ENCODE data around the gene BUB1B. TPM values are rescaled to one million over a fixed set of nuclear protein-coding genes. Genes with fewer than 3 reads are reported as not detected.
A peak's percentile ranks its signal among the peaks of the same experiment; 100 is the strongest.

Gene BUB1B
- total RNA-seq, 1 donor from 2014 or later, result 1.8 TPM

- ATAC-seq, result no peak
- no peak for DNase-seq
- intact Hi-C loops (cut with DNase I), result no loop called here
Observed at GRCh38 chr15:40255033-40255432, 94.2 kb downstream of the BUB1B start.

GRCh38 chr15:40256638-40257235, 95.9 kb downstream of the BUB1B start:
- Histone ChIP-seq H3K4me1 (peaks cover 9% of the 10 kb centered on the region), H3K36me3 (no peaks in the 10 kb centered on the region), H3K9me3 (no peaks in the 10 kb centered on the region), H3K27ac (no peak overlapping the region), H3K27me3 (peaks cover 19% of the 10 kb centered on the region), H3K4me3 (no peak overlapping the region)
- peak; percentile 4 for ATAC-seq
- intact Hi-C loops (cut with DNase I), result no loop called here
- TF ChIP-seq CTCF (IDR thresholded peaks at IDR 0.05), result no peak
- DNase-seq, result no peak

More at GRCh38 chr15:40255033-40255432, 94.2 kb downstream of the BUB1B start:
- H3K27me3 ChIP-seq, result peaks cover 19% of the 10 kb centered on the region
- no peak overlapping the region for H3K27ac ChIP-seq
- no peaks in the 10 kb centered on the region for H3K36me3 ChIP-seq
- H3K4me1 ChIP-seq, result peaks cover 9% of the 10 kb centered on the region
- no peak for TF ChIP-seq CTCF (IDR thresholded peaks at IDR 0.05)
- no peaks in the 10 kb centered on the region for H3K9me3 ChIP-seq
- no peak overlapping the region for H3K4me3 ChIP-seq

- ATAC-seq (no peak), DNase-seq (no peak)
- no peaks in the 10 kb centered on the region for H3K9me3 ChIP-seq
- intact Hi-C loops (cut with DNase I), result no loop called here
- H3K27ac ChIP-seq, result no peak overlapping the region
- TF ChIP-seq CTCF (IDR thresholded peaks at IDR 0.05), result no peak
- H3K27me3 ChIP-seq, result peaks cover 10% of the 10 kb centered on the region
- H3K4me3 ChIP-seq, result no peak overlapping the region
- H3K36me3 ChIP-seq, result no peaks in the 10 kb centered on the region
- peaks cover 8% of the 10 kb centered on the region for H3K4me1 ChIP-seq
Observed at GRCh38 chr15:40257656-40258450, 97.0 kb downstream of the BUB1B start.

GRCh38 chr15:40258544-40258943, 97.7 kb downstream of the BUB1B start:
- DNase-seq (no peak), ATAC-seq (no peak)
- Histone ChIP-seq H3K4me1 (peaks cover 1% of the 10 kb centered on the region), H3K4me3 (no peak overlapping the region), H3K27ac (no peak overlapping the region), H3K36me3 (no peaks in the 10 kb centered on the region), H3K9me3 (no peaks in the 10 kb centered on the region), H3K27me3 (peaks cover 4% of the 10 kb centered on the region)
- intact Hi-C loops (cut with DNase I), result no loop called here
- TF ChIP-seq CTCF (IDR thresholded peaks at IDR 0.05), result no peak

- H3K27me3 ChIP-seq, result no peaks in the 10 kb centered on the region
- ATAC-seq (no peak), DNase-seq (no peak)
- TF ChIP-seq CTCF (IDR thresholded peaks at IDR 0.05), result no peak
- no peaks in the 10 kb centered on the region for H3K4me1 ChIP-seq
- H3K4me3 ChIP-seq, result no peak overlapping the region
- intact Hi-C loops (cut with DNase I), result no loop called here
- H3K9me3 ChIP-seq, result no peaks in the 10 kb centered on the region
- no peak overlapping the region for H3K27ac ChIP-seq
- H3K36me3 ChIP-seq, result no peaks in the 10 kb centered on the region
Observed at GRCh38 chr15:40259021-40259420, 98.2 kb downstream of the BUB1B start.
